SK-N-MC (cell line): ENCODE data around the gene AGO1.

Experiments
- EZH2 ChIP-seq: fragments of 200-600 bp; sonication (generic); IDR thresholded peaks from one replicate; pipeline ENCODE4 v1.6.1; 2017; ENCODE audit warnings: antibody characterized with exemption
- FOXP2 ChIP-seq: optimal IDR thresholded peaks from 2 replicates; pipeline ENCODE3; 2011; ENCODE audit warnings: mild to moderate bottlenecking, moderate library complexity; ENCODE audit not compliant: insufficient read depth; ENCODE audit errors: extremely low read length, control extremely low read depth
- POLR2AphosphoS5 ChIP-seq: IDR thresholded peaks from 2 replicates; pipeline ENCODE4 v1.6.1; 2012; ENCODE audit warnings: mild to moderate bottlenecking, low read depth, low read length, borderline replicate concordance

DNA sequence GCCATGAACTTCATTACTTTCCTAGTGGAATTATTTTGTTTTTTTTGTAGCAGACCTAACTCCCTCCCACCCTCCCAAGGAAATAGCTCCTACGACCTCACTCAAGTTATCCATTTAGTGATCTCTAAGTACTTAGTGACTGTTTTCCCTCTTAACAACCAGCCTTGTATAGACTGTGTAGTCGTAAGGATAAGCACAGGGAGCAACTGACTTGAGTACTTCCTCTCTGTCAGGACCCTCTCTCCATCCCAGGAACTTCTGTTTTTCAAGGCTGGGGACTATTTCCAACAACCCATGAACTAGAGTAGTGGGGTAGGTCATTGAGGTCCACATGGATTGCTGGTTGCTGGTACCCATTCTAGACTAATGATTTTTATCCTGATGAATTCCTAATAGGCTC, 1.9 kb downstream of the AGO1 start:
- no peak for TF ChIP-seq EZH2
- TF ChIP-seq FOXP2, result no peak
- no peak for TF ChIP-seq POLR2AphosphoS5
